HL-60 (cell line): Measurements from ENCODE around the gene KLHL3.

Experiments
- DNase-seq, 2 experiments: peaks; one replicate each; pipeline ENCODE4 v3.0.0-alpha.2; 2010 to 2020; ENCODE audit warnings: low read depth in 1 of 2, low spot score in 1 of 2
- H3K27ac ChIP-seq: fragments of 250-450 bp; sonication (Bioruptor Pico); replicated peaks from 2 replicates; pipeline ENCODE4 v1.5.1; 2020; ENCODE audit warnings: mild to moderate bottlenecking, moderate library complexity
- H3K27me3 ChIP-seq: fragments of 250-450 bp; sonication (Bioruptor Pico); 2 replicates; pipeline ENCODE4 v1.5.1; 2021; ENCODE audit warnings: mild to moderate bottlenecking, moderate library complexity; ENCODE audit not compliant: insufficient read depth, poor library complexity, severe bottlenecking
- H3K4me3 ChIP-seq: replicated peaks from 2 replicates; pipeline ENCODE4 v1.5.1; 2011; ENCODE audit warnings: mild to moderate bottlenecking, control low read depth, low read length; ENCODE audit not compliant: insufficient read depth
- GABPA ChIP-seq: IDR thresholded peaks from 2 replicates; pipeline ENCODE4 v1.6.1; 2012; ENCODE audit warnings: low read depth
- POLR2AphosphoS5 ChIP-seq: IDR thresholded peaks from 2 replicates; pipeline ENCODE4 v1.6.1; 2012; ENCODE audit warnings: low read depth
- SPI1 ChIP-seq: IDR thresholded peaks from 2 replicates; pipeline ENCODE4 v1.6.1; 2012; ENCODE audit warnings: low read depth, mild to moderate bottlenecking, borderline replicate concordance
- TF ChIP-seq, protein P1 (sequence below): IDR thresholded peaks from 2 replicates; pipeline ENCODE4 v1.6.1; 2012; ENCODE audit warnings: low read depth; ENCODE audit not compliant: insufficient replicate concordance
- TF ChIP-seq, protein P2 (sequence below): IDR thresholded peaks from one replicate; pipeline ENCODE4 v1.5.1; 2011; ENCODE audit warnings: low read length, control low read depth, inconsistent platforms; ENCODE audit not compliant: insufficient read depth

The KLHL3 gene

DNA sequence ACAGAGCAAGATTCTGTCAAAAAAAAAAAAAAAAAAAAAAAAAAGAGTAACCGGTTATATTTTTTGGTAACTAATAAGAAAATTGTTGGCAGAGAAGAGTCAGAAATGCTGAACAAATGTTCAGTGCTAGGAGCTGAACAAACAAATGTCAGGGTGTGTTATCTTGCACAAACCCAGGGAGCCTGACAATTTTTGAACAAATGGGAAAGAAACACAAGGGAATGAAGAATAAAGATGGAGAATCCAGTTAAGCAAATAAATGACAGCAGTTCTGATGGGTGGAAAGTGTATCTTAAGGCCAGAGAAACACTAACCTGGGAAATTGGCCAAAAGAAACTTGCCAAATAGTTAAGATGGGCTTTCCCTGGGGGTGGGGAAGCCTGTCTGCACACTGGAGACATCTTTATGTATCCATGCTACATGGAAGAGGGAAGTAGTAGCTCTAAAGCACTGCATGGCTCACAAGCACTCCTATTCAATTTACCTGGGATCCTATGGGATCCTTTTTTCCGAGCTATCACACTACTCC is 23.7 kb downstream of the KLHL3 start:
- no peak for DNase-seq
- TF ChIP-seq GABPA: no peak
- TF ChIP-seq POLR2AphosphoS5: no peak
- TF ChIP-seq, protein P1, sequence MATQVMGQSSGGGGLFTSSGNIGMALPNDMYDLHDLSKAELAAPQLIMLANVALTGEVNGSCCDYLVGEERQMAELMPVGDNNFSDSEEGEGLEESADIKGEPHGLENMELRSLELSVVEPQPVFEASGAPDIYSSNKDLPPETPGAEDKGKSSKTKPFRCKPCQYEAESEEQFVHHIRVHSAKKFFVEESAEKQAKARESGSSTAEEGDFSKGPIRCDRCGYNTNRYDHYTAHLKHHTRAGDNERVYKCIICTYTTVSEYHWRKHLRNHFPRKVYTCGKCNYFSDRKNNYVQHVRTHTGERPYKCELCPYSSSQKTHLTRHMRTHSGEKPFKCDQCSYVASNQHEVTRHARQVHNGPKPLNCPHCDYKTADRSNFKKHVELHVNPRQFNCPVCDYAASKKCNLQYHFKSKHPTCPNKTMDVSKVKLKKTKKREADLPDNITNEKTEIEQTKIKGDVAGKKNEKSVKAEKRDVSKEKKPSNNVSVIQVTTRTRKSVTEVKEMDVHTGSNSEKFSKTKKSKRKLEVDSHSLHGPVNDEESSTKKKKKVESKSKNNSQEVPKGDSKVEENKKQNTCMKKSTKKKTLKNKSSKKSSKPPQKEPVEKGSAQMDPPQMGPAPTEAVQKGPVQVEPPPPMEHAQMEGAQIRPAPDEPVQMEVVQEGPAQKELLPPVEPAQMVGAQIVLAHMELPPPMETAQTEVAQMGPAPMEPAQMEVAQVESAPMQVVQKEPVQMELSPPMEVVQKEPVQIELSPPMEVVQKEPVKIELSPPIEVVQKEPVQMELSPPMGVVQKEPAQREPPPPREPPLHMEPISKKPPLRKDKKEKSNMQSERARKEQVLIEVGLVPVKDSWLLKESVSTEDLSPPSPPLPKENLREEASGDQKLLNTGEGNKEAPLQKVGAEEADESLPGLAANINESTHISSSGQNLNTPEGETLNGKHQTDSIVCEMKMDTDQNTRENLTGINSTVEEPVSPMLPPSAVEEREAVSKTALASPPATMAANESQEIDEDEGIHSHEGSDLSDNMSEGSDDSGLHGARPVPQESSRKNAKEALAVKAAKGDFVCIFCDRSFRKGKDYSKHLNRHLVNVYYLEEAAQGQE: no peak
- no peak for TF ChIP-seq SPI1
- TF ChIP-seq, protein P2, sequence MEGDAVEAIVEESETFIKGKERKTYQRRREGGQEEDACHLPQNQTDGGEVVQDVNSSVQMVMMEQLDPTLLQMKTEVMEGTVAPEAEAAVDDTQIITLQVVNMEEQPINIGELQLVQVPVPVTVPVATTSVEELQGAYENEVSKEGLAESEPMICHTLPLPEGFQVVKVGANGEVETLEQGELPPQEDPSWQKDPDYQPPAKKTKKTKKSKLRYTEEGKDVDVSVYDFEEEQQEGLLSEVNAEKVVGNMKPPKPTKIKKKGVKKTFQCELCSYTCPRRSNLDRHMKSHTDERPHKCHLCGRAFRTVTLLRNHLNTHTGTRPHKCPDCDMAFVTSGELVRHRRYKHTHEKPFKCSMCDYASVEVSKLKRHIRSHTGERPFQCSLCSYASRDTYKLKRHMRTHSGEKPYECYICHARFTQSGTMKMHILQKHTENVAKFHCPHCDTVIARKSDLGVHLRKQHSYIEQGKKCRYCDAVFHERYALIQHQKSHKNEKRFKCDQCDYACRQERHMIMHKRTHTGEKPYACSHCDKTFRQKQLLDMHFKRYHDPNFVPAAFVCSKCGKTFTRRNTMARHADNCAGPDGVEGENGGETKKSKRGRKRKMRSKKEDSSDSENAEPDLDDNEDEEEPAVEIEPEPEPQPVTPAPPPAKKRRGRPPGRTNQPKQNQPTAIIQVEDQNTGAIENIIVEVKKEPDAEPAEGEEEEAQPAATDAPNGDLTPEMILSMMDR: no peak
- no peak overlapping the region for H3K27ac ChIP-seq
- no peak overlapping the region for H3K4me3 ChIP-seq
- H3K27me3 ChIP-seq: no peaks in the 10 kb centered on the region

DNA sequence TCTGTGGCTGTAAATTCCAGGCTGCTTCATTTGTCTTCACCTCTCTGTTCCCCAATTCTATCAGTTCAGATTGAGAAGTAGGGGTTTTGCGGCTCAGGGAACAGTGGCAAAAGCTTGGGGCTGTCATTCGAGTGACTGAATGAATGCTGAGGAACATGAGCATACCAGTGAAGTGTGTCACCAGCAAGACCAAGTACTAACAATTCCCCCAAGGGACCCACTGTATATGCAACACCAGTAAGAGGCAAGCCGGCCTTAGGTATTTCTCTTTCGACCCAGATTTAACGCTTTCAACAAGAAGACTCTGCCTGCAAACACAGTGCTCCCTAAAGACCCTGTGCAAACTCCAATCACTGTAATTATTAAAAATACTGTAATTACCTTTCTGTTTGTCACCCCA is 25.8 kb downstream of the KLHL3 start:
- TF ChIP-seq GABPA (no peak), POLR2AphosphoS5 (no peak), SPI1 (no peak)
- TF ChIP-seq, protein P1: no peak
- TF ChIP-seq, protein P2: no peak
- no peak for DNase-seq
- no peak overlapping the region for H3K4me3 ChIP-seq
- H3K27me3 ChIP-seq: no peaks in the 10 kb centered on the region
- H3K27ac ChIP-seq: no peak overlapping the region

DNA sequence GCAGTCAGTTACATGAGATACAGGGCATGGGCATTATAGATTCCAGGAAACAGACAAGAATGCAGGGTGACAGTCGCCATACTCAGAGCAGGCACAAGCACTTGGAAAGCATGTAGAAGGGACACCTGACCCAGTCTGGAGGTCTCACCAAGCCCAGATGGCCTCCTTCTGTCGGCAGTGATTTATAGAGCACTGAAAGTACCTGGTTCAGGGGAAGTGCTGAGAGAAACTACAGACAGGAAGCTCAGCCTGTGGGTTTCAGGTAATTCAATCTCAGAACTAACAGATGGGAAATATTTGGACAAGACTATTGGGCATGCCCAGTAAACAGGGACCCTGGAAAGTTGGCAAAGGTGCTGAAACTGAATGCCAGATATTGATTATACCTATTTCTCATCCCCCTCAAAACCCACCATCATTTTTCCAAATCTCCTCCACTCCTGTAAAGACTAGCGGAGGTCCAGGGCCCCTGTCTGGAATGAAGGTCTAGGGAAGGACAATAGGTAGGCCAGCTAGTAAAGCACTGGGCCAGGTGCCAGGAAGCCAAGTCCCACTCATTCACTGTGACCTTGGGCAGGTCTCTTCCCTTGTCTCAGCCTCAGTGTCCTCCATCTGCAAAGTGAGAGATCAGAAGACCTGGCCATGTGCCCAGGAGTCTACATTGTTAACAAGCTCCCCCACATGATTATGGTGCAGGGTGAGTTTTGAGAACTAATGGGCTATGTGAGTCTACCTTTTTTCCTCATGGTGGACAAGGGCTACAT is 26.9 kb downstream of the KLHL3 start:
- H3K4me3 ChIP-seq: no peak overlapping the region
- no peaks in the 10 kb centered on the region for H3K27me3 ChIP-seq
- DNase-seq: no peak
- TF ChIP-seq SPI1 (no peak), POLR2AphosphoS5 (no peak), GABPA (no peak)
- TF ChIP-seq, protein P1: no peak
- TF ChIP-seq, protein P2: no peak
- H3K27ac ChIP-seq: no peak overlapping the region
